ENCODE data around the gene LRRC8C. TPM values are rescaled to one million over a fixed set of nuclear protein-coding genes. Genes with fewer than 3 reads are reported as not detected.
A peak's percentile ranks its signal among the peaks of the same experiment; 100 is the strongest.

Gene LRRC8C
- total and polyA plus RNA-seq, 10 of the 15 experiments (the other 5 are each of a cell fraction or from before 2014, with no cell fraction given), result 2.3 to 16.3 (median 10.8) TPM

DNA sequence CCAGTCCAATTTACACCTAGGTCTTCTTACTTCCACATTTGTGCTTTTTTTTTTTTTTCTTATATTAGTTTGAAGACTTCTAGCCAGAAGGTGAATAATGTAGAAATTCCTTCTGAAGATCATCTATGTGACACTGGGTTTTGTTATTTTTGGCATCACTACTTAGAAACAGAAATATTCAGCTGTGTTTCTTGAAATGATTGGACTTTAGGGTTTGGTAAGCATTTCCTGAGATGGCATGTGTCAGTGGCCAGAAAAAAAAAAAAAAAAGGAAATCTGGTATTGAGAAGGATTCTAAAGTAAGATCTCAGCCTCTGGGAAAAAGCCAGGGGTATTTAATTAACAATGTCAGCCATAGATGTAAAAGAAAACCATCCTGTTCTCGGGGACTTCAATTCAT lies 43.4 kb upstream of the LRRC8C start:
- peaks cover 6% of the 10 kb centered on the region for H3K4me1 ChIP-seq (ENCODE audit: control insufficient read depth, insufficient read depth, low read length)
- no peaks in the 10 kb centered on the region for H3K9me3 ChIP-seq (replicated peaks; ENCODE audit: control insufficient read depth, insufficient read depth, low read length)
- WGBS (ENCODE audit: insufficient coverage, insufficient replicate concordance, low lambda C conversion rate, missing lambda C conversion rate), result 100% methylated on average over 1 of the region's 1 CpG
- no peaks in the 10 kb centered on the region for H4K20me1 ChIP-seq (ENCODE audit: control insufficient read depth, insufficient read depth)
- H3K27ac ChIP-seq (ENCODE audit: control insufficient read depth, insufficient read depth), result no peak overlapping the region
- SMC1A ChIA-PET (ENCODE audit: uncharacterized antibody, unreplicated experiment), result interaction anchor here (0.6 to 1.3 kb wide), 8 partner anchors 11 to 107 kb away, joined by 3 to 6 read pairs (median 3); no protein-coding TSS in a partner anchor
- CTCF ChIA-PET, result interaction anchor here (1.0 to 1.8 kb wide), 8 partner anchors 10 to 173 kb away, joined by 3 to 7 read pairs (median 3); no protein-coding TSS in a partner anchor
- DNase-seq (ENCODE audit: low read depth, low spot score) (no peak), FAIRE-seq (no peak), ATAC-seq (no peak)
- POLR2A ChIA-PET, result interaction anchor here (0.7 kb wide), 1 partner anchor 42 kb away, joined by 7 read pairs; no protein-coding TSS in a partner anchor
- no TSS peak for BruUV-seq (replicated peaks)
- no peak overlapping the region for H3K9ac ChIP-seq (ENCODE audit: control insufficient read depth, insufficient read depth, low read length)
- H3K4me3 ChIP-seq, result no peak overlapping the region
- no peak overlapping the region for H2AFZ ChIP-seq (ENCODE audit: control insufficient read depth, low read depth, low read length)
- TF ChIP-seq, protein P1, sequence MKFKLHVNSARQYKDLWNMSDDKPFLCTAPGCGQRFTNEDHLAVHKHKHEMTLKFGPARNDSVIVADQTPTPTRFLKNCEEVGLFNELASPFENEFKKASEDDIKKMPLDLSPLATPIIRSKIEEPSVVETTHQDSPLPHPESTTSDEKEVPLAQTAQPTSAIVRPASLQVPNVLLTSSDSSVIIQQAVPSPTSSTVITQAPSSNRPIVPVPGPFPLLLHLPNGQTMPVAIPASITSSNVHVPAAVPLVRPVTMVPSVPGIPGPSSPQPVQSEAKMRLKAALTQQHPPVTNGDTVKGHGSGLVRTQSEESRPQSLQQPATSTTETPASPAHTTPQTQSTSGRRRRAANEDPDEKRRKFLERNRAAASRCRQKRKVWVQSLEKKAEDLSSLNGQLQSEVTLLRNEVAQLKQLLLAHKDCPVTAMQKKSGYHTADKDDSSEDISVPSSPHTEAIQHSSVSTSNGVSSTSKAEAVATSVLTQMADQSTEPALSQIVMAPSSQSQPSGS (IDR thresholded peaks at IDR 0.05; ENCODE audit: low read length), result 0 out of 2 replicates have a peak, but pooled peaks have one; percentile 38
- peak; percentile 57 for TF ChIP-seq RUNX3 (IDR thresholded peaks at IDR 0.05; ENCODE audit: low read length)
- no peak for TF ChIP-seq PML (IDR thresholded peaks at IDR 0.05; ENCODE audit: low read length)
- TF ChIP-seq NFIC (IDR thresholded peaks at IDR 0.05; ENCODE audit: low read depth, low read length), result peak; percentile 59
- peak; percentile 50 for TF ChIP-seq JUNB (IDR thresholded peaks at IDR 0.05)
- TF ChIP-seq MEF2A (IDR thresholded peaks at IDR 0.05; ENCODE audit: insufficient read depth, low read depth, low read length), result peak; percentile 70
- no peaks in the 10 kb centered on the region; a peak in 2 of 4 replicates for H3K36me3 ChIP-seq (ENCODE audit: control insufficient read depth in 2 of 2, insufficient read depth in 2 of 2, low read length in 1 of 2)
- RAD21 ChIA-PET (ENCODE audit: unreplicated experiment), result interaction anchor here (0.7 to 1.3 kb wide), 4 partner anchors 9 to 174 kb away, joined by 3 to 6 read pairs (median 4); no protein-coding TSS in a partner anchor
- H3K79me2 ChIP-seq (ENCODE audit: control insufficient read depth, insufficient read depth, low read length), result no peaks in the 10 kb centered on the region
- peak overlapping the region; percentile 7; the same call in 1 of the 2 replicates for H3K4me2 ChIP-seq (ENCODE audit: control insufficient read depth, insufficient read depth)
- H3K27me3 ChIP-seq (replicated peaks in 1 of 2; ENCODE audit: control insufficient read depth in 2 of 2, insufficient read depth in 2 of 2, low read length in 1 of 2), result no peaks in the 10 kb centered on the region
- intact Hi-C loops (cut with micrococcal nuclease; ENCODE audit: unreplicated experiment), result no loop called here
- in situ Hi-C loops (cut with MboI), result no loop called here
